ENCODE results near the gene PEX14. TPM values are rescaled to one million over a fixed set of nuclear protein-coding genes. Genes with fewer than 3 reads are reported as not detected.

Gene PEX14
- total and polyA plus RNA-seq, 10 of the 15 experiments (the other 5 are each of a cell fraction or from before 2014, with no cell fraction given) = 1.4 to 23.2 (median 12.0) TPM

GRCh38 chr1:10489291-10490055 is 14.7 kb downstream of the PEX14 start:
- Histone ChIP-seq H2AFZ (ENCODE audit: control insufficient read depth, low read depth, low read length) (no peak overlapping the region), H4K20me1 (ENCODE audit: control insufficient read depth, insufficient read depth) (no peaks in the 10 kb centered on the region), H3K9me3 (replicated peaks; ENCODE audit: control insufficient read depth, insufficient read depth, low read length) (no peaks in the 10 kb centered on the region), H3K4me1 (ENCODE audit: control insufficient read depth, insufficient read depth, low read length) (peaks cover 2% of the 10 kb centered on the region; the same call in 1 of the 2 replicates), H3K27ac (ENCODE audit: control insufficient read depth, insufficient read depth) (no peak overlapping the region), H3K36me3 (ENCODE audit: control insufficient read depth in 2 of 2, insufficient read depth in 2 of 2, low read length in 1 of 2) (peaks cover 0 to 4% of the 10 kb centered on the region in 2 experiments; a peak in 1 of 4 replicates), H3K4me3 (no peak overlapping the region), H3K79me2 (ENCODE audit: control insufficient read depth, insufficient read depth, low read length) (peaks cover 24% of the 10 kb centered on the region), H3K9ac (ENCODE audit: control insufficient read depth, insufficient read depth, low read length) (no peak overlapping the region), H3K27me3 (replicated peaks in 1 of 2; ENCODE audit: control insufficient read depth in 2 of 2, insufficient read depth in 2 of 2, low read length in 1 of 2) (no peaks in the 10 kb centered on the region), H3K4me2 (ENCODE audit: control insufficient read depth, insufficient read depth) (no peak overlapping the region)
- CTCF ChIA-PET = interaction anchor here (0.5 to 12.5 kb wide), 11 partner anchors 9 to 1154 kb away, joined by 3 to 292 read pairs (median 3); partner anchors contain the start of gene CENPS
- in situ Hi-C loops (cut with MboI) = loop anchor here (5.0 kb wide), 1 partner anchor 57 kb away; the partner anchor contains the start of gene CENPS
- FAIRE-seq (no peak), ATAC-seq (peak; percentile 48), DNase-seq (ENCODE audit: low read depth, low spot score) (no peak)
- POLR2A ChIA-PET = interaction anchor here (0.8 to 1.6 kb wide), 2 partner anchors 12 to 56 kb away, joined by 3 to 4 read pairs; no protein-coding TSS in a partner anchor
- TF ChIP-seq RCOR1 (conservative IDR thresholded peaks at IDR 0.05; ENCODE audit: low read depth, low read length) = no peak
- TF ChIP-seq MTA2 (IDR thresholded peaks at IDR 0.05; ENCODE audit: low read depth) = no peak
- TF ChIP-seq ESRRA (IDR thresholded peaks at IDR 0.05; ENCODE audit: low read length) = no peak
- TF ChIP-seq MEF2B (IDR thresholded peaks at IDR 0.05; ENCODE audit: partially characterized antibody, poor library complexity, severe bottlenecking) = peak; percentile 35
- TF ChIP-seq BHLHE40 (IDR thresholded peaks at IDR 0.05; ENCODE audit: borderline replicate concordance in 1 of 2, low read depth in 2 of 2, low read length in 1 of 2) = no peak
- TF ChIP-seq SMAD5 (IDR thresholded peaks at IDR 0.05; ENCODE audit: low read depth) = no peak
- 0 out of 2 replicates have a peak, but pooled peaks have one; percentile 32 for TF ChIP-seq NR2C1 (IDR thresholded peaks at IDR 0.05)
- no peak for TF ChIP-seq ZNF217 (IDR thresholded peaks at IDR 0.05)
- peak; percentile 58 for TF ChIP-seq SMAD1 (IDR thresholded peaks at IDR 0.05; ENCODE audit: low read depth, partially characterized antibody)
- no peak for TF ChIP-seq TBL1XR1 (IDR thresholded peaks at IDR 0.05; ENCODE audit: low read depth, low read length)
- TF ChIP-seq ZBTB40 (IDR thresholded peaks at IDR 0.05; ENCODE audit: borderline replicate concordance) = no peak
- TF ChIP-seq REST (IDR thresholded peaks at IDR 0.05; ENCODE audit: low read depth, low read length) = peak; percentile 60; the same call in 1 of the 2 replicates
- TF ChIP-seq NR2F1 (conservative IDR thresholded peaks at IDR 0.05) = peak; percentile 59
- RAD21 ChIA-PET (ENCODE audit: unreplicated experiment) = interaction anchor here (0.7 to 8.4 kb wide), 3 partner anchors 19 to 356 kb away, joined by 3 to 191 read pairs (median 6); partner anchors contain the start of gene CENPS
- intact Hi-C loops (cut with micrococcal nuclease; ENCODE audit: unreplicated experiment) = loop anchor here (5.0 kb wide), 1 partner anchor 612 kb away; no protein-coding TSS in a partner anchor
- no TSS peak for BruUV-seq (replicated peaks)
- SMC1A ChIA-PET (ENCODE audit: uncharacterized antibody, unreplicated experiment) = interaction anchor here (0.6 to 1.9 kb wide), 2 partner anchors 9 to 60 kb away, joined by 3 to 7 read pairs; no protein-coding TSS in a partner anchor
- WGBS (ENCODE audit: insufficient coverage, insufficient replicate concordance, low lambda C conversion rate, missing lambda C conversion rate) = 2% methylated on average over 4 of the region's 4 CpGs
